ENCODE measurements around the gene CCDC57.
A peak's percentile ranks its signal among the peaks of the same experiment; 100 is the strongest.
"Not testable (repeated sequence)": the region's sequence is repeated elsewhere in the genome, so short reads cannot be mapped to it uniquely, and the experiment has no call there.

The CCDC57 gene, protein sequence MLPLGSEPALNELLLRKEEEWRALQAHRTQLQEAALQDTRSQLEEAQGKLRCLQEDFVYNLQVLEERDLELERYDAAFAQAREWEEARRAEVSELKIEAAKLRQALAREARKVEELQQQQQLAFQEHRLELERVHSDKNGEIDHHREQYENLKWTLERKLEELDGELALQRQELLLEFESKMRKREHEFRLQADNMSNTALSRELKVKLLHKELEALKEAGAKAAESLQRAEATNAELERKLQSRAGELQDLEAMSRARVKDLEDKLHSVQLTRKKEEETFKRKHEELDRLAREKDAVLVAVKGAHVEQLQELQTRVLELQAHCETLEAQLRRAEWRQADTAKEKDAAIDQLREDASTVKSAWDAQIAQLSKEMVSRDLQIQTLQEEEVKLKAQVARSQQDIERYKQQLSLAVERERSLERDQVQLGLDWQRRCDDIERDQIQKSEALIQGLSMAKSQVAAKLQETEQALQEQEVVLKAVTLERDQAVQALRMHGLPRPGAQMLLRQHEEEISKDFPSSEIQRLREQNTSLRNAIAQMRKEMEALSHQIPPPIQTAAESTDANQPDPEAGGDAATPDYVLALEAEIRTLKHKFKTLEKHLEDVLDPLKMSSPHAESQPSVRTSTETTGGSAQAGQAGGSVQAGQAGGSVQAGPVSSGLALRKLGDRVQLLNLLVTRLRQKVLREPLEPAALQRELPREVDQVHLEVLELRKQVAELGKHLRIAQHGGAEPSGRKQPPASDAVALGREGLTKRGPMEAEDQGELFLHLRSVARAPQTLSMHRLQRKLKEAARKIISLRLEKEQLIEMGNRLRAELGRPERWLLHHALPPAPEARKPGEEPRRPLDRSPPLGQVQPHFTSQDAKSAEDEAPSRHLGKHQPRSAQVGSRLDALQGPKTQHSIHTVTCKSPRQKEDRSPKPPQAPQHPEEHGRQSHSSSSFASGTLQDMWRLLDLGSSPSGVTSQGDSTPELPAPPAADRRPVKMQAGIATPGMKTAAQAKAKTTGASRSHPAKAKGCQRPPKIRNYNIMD

DNA sequence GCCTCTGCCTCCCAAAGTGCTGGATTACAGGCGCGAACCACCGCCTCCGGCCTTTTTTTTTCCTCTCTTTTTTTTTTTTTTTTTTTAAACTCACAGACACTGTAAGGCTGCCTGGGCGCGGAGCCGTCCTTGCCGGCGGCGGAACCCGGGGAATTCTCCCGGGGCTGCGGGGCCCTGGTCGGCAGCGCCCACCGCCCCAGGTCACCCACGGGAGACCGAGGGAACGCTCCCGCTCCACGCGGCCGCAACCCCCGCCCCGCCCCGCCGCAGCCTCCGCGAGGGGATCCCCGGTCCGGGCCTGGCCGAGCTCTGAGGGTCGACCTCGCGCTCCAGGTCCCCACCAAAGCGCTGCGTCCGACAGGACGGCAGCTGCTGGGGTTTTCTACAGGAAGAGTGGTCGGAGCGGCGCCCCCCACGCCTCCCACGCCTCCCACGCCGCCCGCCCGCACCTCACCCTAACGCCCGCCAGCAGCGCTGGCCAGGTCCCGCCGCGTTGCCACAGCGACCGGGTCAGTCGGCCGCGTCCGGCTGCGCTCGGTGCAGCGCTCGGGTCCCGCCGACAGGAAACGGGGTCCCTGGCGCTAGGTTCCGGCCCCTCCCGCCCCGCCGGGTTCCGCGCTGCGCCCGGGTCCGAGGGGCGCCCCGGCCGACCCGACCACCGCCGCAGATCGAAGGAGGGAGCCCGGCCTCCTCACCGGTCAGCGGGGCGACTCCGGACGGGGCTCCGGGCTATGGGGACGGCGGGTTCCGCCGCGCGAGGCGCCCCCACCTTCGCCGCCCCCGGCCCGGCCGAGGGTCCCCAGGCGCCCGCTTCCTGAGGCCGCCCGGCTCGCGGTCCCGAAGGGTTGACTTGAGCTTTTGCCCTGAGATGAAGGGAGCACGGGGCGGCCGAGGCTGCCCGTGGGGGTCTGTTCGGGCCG, at the start of gene CCDC57:
Gene CCDC57 (minus strand): TSS at position 512 of the 920 bp plus-strand sequence. CDS start 10,898 bp downstream, outside the sequence.
- DNase-seq = peak; percentile 63

DNA sequence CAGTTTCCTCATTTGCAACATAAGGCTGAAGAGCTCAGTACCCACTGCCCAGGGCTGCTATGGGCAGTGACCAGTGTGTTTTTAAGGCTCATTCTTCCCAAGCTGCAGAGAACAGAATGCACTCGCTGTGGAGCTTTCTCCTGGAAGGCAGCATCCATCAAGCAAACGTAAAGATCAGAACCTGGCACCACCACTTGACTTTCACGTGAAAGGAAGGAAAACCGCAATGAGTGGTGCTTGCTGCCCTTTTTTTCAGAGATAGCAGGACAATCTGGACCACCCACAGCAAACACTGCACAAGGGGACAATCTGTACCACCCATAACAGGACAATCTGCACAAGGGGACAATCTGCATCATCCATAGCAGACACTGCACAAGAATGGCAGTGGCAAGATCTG, 49.7 kb upstream of the CCDC57 start:
- no peak for DNase-seq

DNA sequence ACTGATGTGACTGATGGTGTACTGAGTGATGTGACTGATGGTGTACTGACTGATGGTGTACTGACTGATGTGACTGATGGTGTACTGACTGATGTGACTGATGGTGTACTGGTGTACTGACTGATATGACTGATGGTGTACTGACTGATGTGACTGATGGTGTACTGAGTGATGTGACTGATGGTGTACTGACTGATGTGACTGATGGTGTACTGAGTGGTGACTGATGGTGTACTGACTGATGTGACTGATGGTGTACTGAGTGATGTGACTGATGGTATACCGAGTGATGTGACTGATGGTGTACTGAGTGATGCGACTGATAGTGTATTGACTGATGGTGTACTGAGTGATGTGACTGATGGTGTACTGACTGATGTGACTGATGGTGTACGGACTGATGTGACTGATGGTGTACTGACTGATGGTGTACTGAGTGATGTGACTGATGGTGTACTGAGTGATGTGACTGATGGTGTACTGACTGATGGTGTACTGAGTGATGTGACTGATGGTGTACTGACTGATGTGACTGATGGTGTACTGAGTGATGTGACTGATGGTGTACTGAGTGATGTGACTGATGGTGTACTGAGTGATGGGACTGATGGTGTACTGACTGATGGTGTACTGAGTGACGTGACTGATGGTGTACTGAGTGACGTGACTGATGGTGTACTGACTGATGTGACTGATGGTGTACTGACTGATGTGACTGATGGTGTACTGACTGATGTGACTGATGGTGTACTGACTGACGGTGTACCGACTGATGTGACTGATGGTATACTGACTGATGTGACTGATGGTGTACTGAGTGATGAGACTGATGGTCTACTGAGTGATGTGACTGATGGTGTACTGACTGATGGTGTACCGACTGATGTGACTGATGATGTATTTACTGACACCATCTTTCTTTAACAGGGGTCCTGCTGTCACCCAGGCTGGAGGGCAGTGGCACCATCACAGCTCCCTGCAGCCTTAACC, 47.6 kb upstream of the CCDC57 start:
- DNase-seq = not testable (repeated sequence)

DNA sequence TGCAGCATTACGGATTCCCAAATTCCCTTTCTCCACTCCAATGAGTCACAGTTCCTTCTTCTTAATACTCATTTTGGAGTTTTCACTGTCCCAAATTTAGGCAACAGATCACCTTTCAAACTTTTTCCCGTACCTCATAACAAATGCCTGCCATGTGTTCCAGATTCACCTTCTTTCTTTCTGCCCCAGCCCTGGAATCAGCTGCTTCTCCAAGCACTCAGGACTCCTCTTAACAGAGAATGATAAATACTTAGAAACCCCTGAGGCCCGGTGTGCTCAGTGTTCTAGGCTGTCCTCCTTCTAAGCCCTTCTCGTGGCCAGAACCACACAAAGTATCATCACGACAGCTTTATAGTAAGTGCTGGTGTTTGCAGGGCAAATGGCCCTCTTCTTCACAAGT, 45.9 kb upstream of the CCDC57 start:
- no peak for DNase-seq

DNA sequence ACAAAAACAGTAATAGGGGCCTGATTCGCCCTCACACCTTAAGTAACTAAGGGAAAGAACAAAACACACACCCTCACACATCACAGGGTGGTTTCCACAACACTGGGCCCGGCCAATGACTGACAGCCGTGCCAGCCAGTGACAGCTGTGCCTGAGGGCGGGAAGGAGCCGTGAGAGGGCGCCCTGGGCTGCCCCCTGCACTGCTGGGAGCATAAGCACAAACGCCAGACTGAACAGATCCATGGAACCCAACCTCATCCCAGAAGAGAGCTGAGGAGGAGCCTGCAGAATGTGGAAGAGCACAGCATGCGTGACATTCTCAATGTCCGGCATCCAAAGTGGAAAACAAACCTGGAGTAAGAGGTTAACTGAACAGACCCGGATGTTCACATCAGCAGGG, 44.8 kb upstream of the CCDC57 start:
- no peak for DNase-seq

DNA sequence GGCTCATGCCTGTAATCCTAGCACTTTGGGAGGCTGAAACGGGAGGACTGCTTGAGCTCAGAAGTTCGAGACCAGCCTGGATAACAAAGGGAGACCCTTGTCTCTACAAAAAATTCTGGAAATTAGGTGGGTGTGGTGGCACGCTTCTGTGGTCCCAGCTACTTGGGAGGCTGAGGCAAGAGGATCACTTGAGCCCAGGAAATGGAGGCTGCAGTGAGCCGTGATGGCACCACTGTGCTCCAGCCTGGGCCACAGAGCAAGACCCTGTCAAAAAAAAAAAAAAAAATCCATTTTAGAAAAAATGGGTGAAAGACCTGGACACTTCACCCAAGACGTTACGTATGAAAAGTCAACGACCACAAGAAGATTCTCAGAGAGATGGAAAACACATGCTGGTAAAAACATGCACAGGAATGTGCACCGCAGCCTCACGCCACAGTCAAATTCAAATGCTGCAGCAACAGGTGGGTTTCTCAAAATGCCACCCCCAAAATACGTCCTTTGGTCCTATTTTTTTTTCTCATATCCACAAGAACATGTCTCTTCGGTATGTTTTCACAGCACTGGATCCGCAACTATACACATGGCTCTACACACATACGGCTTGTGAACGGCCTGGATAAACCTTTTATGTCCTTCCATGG, 43.7 kb upstream of the CCDC57 start:
- DNase-seq = no peak

DNA sequence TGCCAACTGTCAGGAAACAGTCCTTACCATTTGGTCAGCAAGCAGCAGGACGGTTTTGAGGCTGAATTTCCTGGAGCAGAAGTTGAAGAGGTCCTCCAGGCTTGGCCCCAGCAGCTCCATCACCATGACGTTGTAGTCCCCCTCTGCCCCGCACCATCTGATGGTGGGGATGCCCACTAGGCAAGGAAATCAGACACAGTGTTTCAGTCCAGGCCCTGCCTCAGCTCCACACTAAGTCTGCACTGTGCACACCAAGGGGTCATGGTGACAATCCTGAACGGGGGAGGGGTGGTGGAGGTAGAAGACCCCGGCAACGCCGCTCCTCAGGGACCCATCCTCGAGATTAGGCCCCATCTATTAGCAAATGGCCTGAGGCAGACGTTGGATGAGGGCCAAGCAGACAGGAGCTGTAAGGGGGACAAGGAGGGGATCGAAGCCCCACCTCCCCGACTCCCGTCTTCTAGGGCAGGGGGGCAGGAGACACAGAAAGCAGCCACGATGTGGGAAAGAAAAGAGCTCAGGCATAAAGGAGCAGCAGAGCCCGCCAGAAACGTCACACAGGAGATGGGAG, 42.8 kb upstream of the CCDC57 start:
- no peak for DNase-seq

DNA sequence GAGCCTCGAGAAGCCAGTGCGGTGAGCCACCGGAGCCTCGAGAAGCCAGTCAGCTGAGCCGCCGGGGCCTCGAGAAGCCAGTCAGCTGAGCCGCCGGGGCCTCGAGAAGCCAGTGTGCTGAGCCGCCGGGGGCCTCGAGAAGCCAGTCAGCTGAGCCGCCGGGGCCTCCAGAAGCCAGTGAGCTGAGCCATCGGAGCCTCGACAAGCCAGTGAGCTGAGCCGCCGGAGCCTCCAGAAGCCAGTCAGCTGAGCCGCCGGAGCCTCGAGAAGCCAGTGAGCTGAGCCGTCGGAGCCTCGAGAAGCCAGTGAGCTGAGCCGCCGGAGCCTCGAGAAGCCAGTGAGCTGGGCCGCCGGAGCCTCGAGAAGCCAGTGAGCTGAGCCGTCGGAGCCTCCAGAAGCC, 42.1 kb upstream of the CCDC57 start:
- not testable (repeated sequence) for DNase-seq

DNA sequence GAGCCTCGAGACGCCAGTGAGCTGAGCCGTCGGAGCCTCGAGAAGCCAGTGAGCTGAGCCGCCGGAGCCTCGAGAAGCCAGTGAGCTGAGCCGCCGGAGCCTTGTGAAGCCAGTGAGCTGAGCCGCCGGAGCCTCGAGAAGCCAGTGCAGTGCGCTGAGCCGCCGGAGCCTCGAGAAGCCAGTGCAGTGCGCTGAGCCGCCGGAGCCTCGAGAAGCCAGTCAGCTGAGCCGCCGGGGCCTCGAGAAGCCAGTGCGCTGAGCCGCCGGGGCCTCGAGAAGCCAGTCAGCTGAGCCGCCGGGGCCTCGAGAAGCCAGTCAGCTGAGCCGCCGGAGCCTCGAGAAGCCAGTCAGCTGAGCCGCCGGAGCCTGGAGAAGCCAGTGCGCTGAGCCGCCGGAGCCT, 41.5 kb upstream of the CCDC57 start:
- not testable (repeated sequence) for DNase-seq

DNA sequence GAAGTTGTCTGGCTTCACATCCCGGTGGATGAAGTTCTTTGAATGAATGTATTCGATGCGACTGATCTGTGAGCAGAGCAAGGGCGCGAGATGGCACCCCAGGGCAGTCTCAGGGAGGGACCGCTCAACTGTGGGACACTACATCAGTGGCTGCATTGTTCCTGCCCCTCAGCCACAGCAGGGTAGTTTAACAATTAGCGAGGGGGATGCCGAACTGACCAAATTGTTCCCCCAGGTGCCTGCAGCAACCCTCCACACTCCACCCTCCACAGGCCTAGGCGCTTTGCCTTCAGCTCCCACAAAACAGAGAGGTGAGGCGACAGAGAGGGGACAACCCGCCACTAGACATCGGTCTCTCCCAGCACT, 40.5 kb upstream of the CCDC57 start:
- DNase-seq = no peak

DNA sequence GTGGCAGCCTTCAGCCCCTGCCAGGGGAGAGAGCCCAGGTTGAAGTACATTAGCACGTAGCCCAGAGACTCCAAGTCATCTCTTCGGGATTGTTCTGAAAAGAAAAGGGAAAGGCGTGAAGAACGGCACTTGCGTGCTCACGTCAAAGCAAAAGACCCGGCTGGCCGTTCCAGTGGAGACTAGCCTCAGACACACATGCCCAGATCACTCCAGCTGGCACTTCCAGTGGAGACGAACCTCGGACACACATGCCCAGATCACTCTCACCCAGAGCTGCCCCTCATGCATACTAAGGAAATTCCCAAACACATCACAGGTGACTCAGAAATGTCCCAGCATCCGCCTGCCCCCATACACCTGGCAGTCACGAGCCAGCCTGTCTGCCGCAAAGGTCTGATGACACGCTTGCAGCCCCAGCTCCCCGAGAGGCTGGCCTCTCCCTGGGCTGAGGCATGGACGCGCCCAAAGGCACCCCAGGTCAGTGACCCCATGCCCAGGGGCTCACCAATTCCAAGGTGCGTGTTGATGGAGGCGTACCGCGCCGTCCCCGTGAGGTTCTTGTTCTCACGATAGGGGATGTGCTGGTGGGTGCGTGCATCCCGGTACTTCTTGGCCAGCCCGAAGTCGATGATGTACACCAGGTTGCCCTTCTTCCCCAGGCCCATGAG, 40.0 kb upstream of the CCDC57 start:
- DNase-seq = no peak

DNA sequence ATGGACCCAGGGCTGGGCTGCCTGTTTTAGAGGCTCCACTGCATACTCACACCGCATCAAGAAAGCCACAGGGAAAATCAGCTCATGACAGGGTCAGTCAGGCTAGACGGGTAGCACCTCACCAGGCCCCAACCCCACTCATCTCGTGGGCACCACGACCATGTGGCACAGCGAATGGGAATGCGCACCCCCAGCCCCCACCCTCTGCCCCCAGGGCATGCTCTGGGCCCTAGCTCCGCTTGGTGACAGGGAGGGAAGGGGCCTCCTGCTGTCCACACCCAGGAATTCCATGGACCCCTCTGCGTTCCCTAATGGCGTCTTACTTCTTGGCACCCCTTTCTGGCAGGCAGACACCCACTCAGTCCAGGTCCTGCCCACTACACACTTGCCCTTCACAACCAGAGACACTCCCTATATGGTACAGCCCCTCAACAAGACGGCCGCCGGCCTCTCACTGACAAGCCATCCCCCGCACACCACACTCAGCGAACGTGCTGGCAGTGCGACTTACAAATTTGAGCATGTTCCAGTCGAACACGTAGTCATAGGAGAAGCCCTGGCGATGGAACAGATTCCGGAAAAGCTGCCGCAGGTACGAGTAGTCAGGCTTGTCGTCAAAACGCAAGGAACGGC, 38.3 kb upstream of the CCDC57 start:
- no peak for DNase-seq

DNA sequence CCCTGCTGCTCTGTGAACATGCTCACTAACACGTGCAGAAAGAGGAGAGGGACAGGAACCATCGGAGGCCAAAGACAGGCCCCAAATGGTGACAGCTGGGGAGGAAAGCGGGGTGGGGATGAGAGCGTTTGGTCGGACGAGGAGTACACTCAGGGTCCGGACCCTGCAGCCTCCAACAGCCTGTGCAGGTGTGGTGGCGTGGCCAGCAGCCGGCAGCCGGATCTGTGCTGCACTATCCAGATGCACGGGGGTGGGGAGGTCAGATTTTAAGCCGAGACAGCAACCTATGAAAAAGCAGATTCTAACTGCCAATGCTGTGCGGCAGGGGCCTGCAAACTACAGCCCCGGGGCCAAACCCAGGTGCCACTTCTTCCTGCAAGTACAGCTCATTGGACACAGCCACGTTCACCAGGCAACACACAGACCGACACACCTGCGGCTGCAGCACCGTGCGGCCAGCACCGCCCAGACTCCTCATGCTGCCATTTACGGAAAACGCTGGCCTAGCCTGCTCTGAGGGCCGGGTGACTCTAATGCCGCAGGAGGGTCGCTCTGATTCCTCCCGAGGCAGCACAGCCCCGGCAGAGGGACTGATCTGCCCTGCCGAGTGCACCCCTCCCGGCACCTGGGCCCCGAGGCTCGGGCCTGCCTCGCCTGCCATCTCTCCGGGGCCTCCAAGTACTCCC, 37.4 kb upstream of the CCDC57 start:
- no peak for DNase-seq

DNA sequence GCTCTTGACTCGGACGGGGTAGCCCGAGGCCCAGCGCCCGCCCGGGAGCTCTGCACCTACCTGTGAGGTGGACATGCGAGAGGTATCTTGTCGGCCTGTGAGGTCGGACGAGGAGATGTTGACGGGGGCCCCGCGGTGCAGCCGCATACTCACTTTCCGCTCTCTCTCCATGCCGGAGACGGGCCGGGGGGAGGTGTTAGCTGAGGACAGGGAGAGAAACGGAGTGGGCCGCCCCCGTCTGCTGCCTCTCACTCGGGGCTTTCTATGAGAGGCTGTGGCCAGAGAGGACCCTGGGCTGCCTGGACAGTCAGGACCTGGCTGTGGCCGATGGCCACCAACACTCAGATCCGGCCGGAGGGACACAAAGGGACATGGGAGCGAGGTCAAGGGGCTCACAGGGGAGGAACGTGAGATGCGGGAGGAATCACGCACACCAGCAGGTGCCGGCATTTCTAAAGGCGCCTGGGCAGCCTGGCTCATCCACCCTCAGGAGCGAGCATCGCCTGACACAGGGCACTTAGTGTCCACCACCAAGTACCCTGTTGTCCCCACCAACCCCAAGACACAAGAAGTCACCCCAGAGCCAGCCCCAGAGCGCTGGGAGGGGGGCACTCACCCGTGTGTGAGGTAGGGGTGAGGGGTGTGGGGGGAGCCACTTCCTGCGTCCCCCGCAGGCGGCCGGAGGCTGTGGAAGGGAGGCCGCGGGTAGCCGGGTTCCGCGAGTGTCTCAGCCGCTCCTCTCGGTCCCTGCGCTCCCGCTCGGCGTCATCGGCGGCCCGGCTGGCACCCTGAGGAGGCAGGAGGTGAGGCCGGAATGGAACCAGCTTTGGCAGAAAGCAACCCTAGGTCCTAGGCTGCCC, 36.4 kb upstream of the CCDC57 start:
- no peak for DNase-seq

DNA sequence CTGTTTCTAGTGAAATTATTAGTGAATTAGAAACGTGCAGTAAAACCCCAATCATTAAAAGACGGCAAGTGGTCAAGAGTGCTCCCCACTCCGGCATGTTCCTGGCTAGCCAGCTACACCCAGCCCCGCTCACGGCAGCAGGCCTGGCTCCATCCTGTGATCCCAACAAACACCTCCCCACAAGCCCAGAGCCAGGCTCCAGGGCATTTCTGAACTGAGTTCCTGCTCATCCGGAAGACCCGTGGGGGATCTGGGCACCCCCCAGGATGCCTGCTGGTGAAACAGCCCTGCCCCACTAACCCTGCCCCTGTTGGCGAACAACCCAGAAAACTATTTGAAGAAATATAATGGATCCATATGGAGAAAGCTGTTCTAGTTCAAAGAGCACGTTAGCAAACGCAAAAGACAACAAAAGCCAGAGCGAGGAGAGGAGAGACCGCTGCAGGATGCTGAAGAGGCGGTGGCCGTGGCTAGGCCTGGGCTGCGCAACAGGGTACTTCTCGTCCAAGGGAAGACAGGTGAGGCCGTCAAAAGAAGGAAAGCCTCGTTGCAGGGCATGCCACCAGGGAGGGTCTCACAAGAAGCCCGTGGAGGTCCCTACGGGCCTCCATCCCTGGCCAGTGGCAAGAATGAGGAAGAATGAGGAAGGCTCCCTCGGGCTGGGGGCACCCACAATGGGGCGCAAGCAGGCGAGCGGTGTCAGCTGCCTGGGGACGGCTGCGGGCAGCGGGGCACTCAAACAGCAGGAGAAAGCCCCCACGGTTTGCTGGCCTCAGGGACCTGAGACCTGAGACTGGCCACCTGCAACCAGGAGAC, 35.4 kb upstream of the CCDC57 start:
- DNase-seq = no peak

DNA sequence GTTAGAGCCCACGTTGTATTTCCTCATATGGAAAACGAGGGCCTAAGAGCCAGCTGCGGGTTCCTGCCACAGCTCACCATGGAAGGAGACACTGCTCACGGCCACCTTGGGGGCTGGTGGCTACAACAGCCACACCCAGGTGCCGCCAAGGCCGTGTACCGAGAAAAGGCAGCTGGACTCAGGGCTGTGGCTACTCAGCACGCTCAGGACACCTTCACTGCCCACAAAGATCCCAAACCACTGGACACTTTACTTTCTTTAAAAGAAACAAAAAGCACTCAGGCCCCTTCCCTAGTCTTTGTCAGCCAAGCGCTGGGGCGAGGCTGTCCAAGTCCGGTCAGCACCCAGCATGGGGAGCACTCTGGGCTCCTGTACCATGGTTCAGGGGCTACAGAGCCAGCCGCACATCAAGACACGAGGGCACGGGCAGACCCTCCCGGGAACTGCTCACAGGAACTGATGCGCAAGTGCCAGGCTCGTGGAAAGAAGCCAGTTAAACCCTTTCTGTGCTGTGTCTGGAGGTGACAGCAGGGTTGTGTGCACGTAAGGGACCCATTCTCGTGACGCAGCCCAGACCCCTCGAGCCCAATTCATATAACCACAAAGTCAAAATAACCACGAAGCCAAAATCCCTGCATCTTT, 34.7 kb upstream of the CCDC57 start:
- DNase-seq = no peak

Data from T1000 (cell line).